Hepatocyte (in vitro differentiated cells): ENCODE results near the gene MYO3B.

ENCODE experiments used
- EZH2 ChIP-seq: fragments of 200-600 bp; sonication (generic); IDR thresholded peaks from 2 replicates; pipeline ENCODE4 v1.6.1; 2016; ENCODE audit warnings: antibody characterized with exemption, mild to moderate bottlenecking, borderline replicate concordance
- EZH2phosphoT487 ChIP-seq: fragments of 200-600 bp; sonication (generic); IDR thresholded peaks from one replicate; pipeline ENCODE4 v1.6.1; 2018; ENCODE audit warnings: antibody characterized with exemption, mild to moderate bottlenecking, low read depth, moderate library complexity; ENCODE audit not compliant: unreplicated experiment, severe bottlenecking
- TF ChIP-seq, protein P1 (sequence below): fragments of 200-600 bp; sonication (generic); IDR thresholded peaks from 2 replicates; pipeline ENCODE4 v1.5.1; 2016; ENCODE audit warnings: antibody characterized with exemption, mild to moderate bottlenecking; ENCODE audit not compliant: poor library complexity

DNA sequence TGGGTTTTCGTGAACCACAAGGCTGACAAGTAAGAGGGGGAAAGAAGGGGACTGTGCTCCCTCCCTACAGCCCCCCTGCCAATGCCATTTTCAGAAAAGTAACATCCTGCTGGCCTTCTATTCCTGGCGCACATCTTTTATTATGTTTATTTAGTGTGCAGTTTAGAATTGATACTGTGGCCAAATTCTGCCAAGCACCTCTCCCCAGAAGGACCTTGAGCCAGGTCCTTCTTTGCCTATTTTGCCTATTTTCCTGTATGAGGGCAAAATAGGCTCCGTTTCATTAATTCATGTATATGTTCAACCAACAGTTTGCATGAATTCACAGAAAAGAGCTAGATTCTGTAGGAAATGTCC, 136.0 kb downstream of the MYO3B start:
- no peak for TF ChIP-seq EZH2
- no peak for TF ChIP-seq EZH2phosphoT487
- TF ChIP-seq, protein P1, sequence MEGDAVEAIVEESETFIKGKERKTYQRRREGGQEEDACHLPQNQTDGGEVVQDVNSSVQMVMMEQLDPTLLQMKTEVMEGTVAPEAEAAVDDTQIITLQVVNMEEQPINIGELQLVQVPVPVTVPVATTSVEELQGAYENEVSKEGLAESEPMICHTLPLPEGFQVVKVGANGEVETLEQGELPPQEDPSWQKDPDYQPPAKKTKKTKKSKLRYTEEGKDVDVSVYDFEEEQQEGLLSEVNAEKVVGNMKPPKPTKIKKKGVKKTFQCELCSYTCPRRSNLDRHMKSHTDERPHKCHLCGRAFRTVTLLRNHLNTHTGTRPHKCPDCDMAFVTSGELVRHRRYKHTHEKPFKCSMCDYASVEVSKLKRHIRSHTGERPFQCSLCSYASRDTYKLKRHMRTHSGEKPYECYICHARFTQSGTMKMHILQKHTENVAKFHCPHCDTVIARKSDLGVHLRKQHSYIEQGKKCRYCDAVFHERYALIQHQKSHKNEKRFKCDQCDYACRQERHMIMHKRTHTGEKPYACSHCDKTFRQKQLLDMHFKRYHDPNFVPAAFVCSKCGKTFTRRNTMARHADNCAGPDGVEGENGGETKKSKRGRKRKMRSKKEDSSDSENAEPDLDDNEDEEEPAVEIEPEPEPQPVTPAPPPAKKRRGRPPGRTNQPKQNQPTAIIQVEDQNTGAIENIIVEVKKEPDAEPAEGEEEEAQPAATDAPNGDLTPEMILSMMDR, result no peak
